K562 (cell line): ENCODE measurements around the gene JUNB. TPM values are rescaled to one million over a fixed set of nuclear protein-coding genes. Genes with fewer than 3 reads are reported as not detected.

Source experiments
- ADNP ChIP-seq: fragments of 200-800 bp; sonication (Bioruptor generic); IDR thresholded peaks from 2 replicates; pipeline ENCODE4 v1.6.1; 2016; ENCODE audit warnings: missing genetic modification characterization, missing compliant biosample characterization
- ATF2 ChIP-seq: sonication (generic); formaldehyde crosslinking; IDR thresholded peaks from 2 replicates; pipeline ENCODE4 v1.8.1; 2022; ENCODE audit warnings: missing genetic modification reagents
- ESRRA ChIP-seq: fragments of 450-650 bp; IDR thresholded peaks from 2 replicates; pipeline ENCODE4 v1.6.1; 2014; ENCODE audit warnings: low read depth, mild to moderate bottlenecking, moderate library complexity, borderline replicate concordance
- FOXJ3 ChIP-seq: sonication (generic); formaldehyde crosslinking; IDR thresholded peaks from 2 replicates; pipeline ENCODE4 v1.4.0; 2020; ENCODE audit warnings: mild to moderate bottlenecking, missing genetic modification reagents
- HIVEP1 ChIP-seq: fragments of 250-450 bp; sonication (Bioruptor Pico); IDR thresholded peaks from 2 replicates; pipeline ENCODE4 v1.4.0; 2020; ENCODE audit warnings: mild to moderate bottlenecking
- HMGN3 ChIP-seq: IDR thresholded peaks from 2 replicates; pipeline ENCODE4 v1.6.1; 2011; ENCODE audit warnings: borderline replicate concordance, low read depth, mild to moderate bottlenecking, mixed read lengths, low read length; ENCODE audit not compliant: insufficient read length; ENCODE audit errors: extremely low read depth
- MBD2 ChIP-seq: sonication (generic); IDR thresholded peaks from 2 replicates; pipeline ENCODE4 v1.6.1; 2016; ENCODE audit warnings: low read depth, borderline replicate concordance
- MYBL2 ChIP-seq, 2 experiments: fragments of 450-650 bp in 1 of 2; sonication (generic) in 1 of 2; formaldehyde crosslinking in 1 of 2; IDR thresholded peaks; 2 replicates each; pipeline versions ENCODE4 v1.6.1 to v1.8.1; 2017 to 2022; ENCODE audit warnings: borderline replicate concordance in 1 of 2, inconsistent platforms in 1 of 2, low read depth in 1 of 2, mild to moderate bottlenecking in 1 of 2, missing genetic modification reagents in 1 of 2, moderate library complexity in 1 of 2
- NFIC ChIP-seq: fragments of 450-650 bp; IDR thresholded peaks from 2 replicates; pipeline ENCODE4 v1.6.1; 2017; ENCODE audit warnings: mild to moderate bottlenecking, inconsistent platforms
- PHB2 ChIP-seq: fragments of 450-650 bp; IDR thresholded peaks from 2 replicates; pipeline ENCODE4 v1.6.1; 2017; ENCODE audit warnings: low read depth
- PRPF4 ChIP-seq: fragments of 200-400 bp; formaldehyde crosslinking; IDR thresholded peaks from one replicate; pipeline ENCODE4 v1.6.1; 2017; ENCODE audit warnings: low read length, low read depth, mild to moderate bottlenecking; ENCODE audit not compliant: insufficient read depth, poor library complexity, severe bottlenecking
- RBM17 ChIP-seq: fragments of 200-400 bp; formaldehyde crosslinking; IDR thresholded peaks from 2 replicates; pipeline ENCODE4 v1.6.1; 2017; ENCODE audit warnings: low read depth, mild to moderate bottlenecking, low read length, borderline replicate concordance
- SRSF9 ChIP-seq: fragments of 200-400 bp; formaldehyde crosslinking; IDR thresholded peaks from 2 replicates; pipeline ENCODE4 v1.6.1; 2017; ENCODE audit warnings: low read depth, low read length, borderline replicate concordance
- ZNF133 ChIP-seq: fragments of 250-450 bp; sonication (Bioruptor Pico); IDR thresholded peaks from 2 replicates; pipeline ENCODE4 v1.4.0; 2020; ENCODE audit warnings: mild to moderate bottlenecking
- ZNF639 ChIP-seq, 2 experiments: fragments of 200-800 bp in 1 of 2; sonication (Bioruptor generic) in 1 of 2; sonication (generic) in 1 of 2; formaldehyde crosslinking in 1 of 2; IDR thresholded peaks in 1 of 2; conservative IDR thresholded peaks in 1 of 2; 2 replicates each; pipeline versions ENCODE4 v1.5.0 to v1.6.1; 2016 to 2020; ENCODE audit warnings: missing compliant biosample characterization in 1 of 2, missing genetic modification characterization in 1 of 2, missing genetic modification reagents in 1 of 2
- polyA plus RNA-seq, 8 experiments: library from polyadenylated mRNA; depleted of rRNA in 4 of 8; stranded (reverse) in 5 of 8; unstranded in 3 of 8; fragments of >200 nt; fragmentation: Nextera tagmentation in 2 of 8; fragmentation: Illumina TruSeq in 1 of 8; extraction: Ambion mirVana in 2 of 8; extraction: Trizol in 1 of 8; gene quantifications; 2 replicates each; pipeline versions ENCODE4 v1.2.1 to v1.2.3, GENCODE V29; 2011 to 2014; ENCODE audit warnings: inconsistent platforms in 1 of 8, missing spikeins in 1 of 8
- total RNA-seq, 7 experiments: library from RNA; depleted of rRNA in 6 of 7; stranded (reverse); fragments of >200 nt in 6 of 7; fragmentation: Illumina TruSeq in 2 of 7; extraction: Trizol in 2 of 7; gene quantifications; 2 replicates each; pipeline versions ENCODE4 v1.2.1 to v1.2.3, GENCODE V29; 2011 to 2021; ENCODE audit warnings: low replicate concordance in 1 of 7

Gene JUNB
- total and polyA plus RNA-seq, 9 of the 15 experiments (the other 6 are each of a cell fraction or from before 2014, with no cell fraction given) = 0.23 to 88.1 (median 13.1) TPM

- TF ChIP-seq MYBL2 (IDR thresholded peaks at IDR 0.05; ENCODE audit: low read depth) (no peak), MYBL2 (CRISPR knock-in tag; IDR thresholded peaks at IDR 0.05; ENCODE audit: borderline replicate concordance) (no peak), ZNF133 (CRISPR knock-in tag) (no peak), MBD2 (no peak), ADNP (tag) (peak; percentile 73; the same call in 1 of the 2 replicates), ZNF639 (CRISPR knock-in tag; conservative IDR thresholded peaks at IDR 0.05 in 1 of 2, IDR thresholded peaks at IDR 0.05 in 1 of 2) (no peak), PRPF4 (no peak), ATF2 (no peak), HMGN3 (no peak), RBM17 (no peak), FOXJ3 (CRISPR knock-in tag) (no peak), ESRRA (no peak), PHB2 (0 out of 2 replicates have a peak, but pooled peaks have one; percentile 8), NFIC (no peak), HIVEP1 (no peak), SRSF9 (no peak)
Observed at GRCh38 chr19:12784871-12785430, 6.3 kb upstream of the JUNB start (continued).
